K562 (cell line): ENCODE measurements around the gene CDKN2B-AS1. TPM values are rescaled to one million over a fixed set of nuclear protein-coding genes. Genes with fewer than 3 reads are reported as not detected.

ENCODE experiments used
- ATAC-seq: fragments of 200-7000 bp; cut with Tn5 transposase; 3 replicates; pipeline ENCODE4 v1.9.1; 2020; ENCODE audit warnings: moderate library complexity
- BruUV-seq: library from RNA; stranded (reverse); fragments of 400-500 nt; replicated peaks from 2 replicates; lab custom pipeline; 2021; lab: Mats Ljungman, UMichigan
- CTCF ChIA-PET: fragments of 300-600 bp; formaldehyde crosslinking; extraction: SDS; loops from one replicate; lab custom pipeline; 2021; ENCODE audit warnings: low intra/inter-chr PET ratio; lab: Yijun Ruan, JAX
- POLR2A ChIA-PET: fragments of 300-600, 350-650 bp; sonication (Branson Sonifier 250); formaldehyde crosslinking; extraction: SDS; loops from one replicate; lab custom pipeline; 2021; ENCODE audit warnings: antibody characterized with exemption, inconsistent platforms; lab: Yijun Ruan, JAX
- DNase-seq, 4 experiments: peaks; one replicate each; pipeline versions ENCODE4 v3.0.0 to v3.0.0-alpha.2; 2011 to 2018; ENCODE audit warnings: low spot score in 3 of 4, mixed read lengths in 3 of 4; ENCODE audit errors: extremely low read depth in 1 of 4
- FAIRE-seq: peaks from 2 replicates; lab custom pipeline; 2011; peaks lifted over from hg19 to GRCh38; lab: Jason Lieb, UNC
- H2AFZ ChIP-seq: 2 replicates; pipeline ENCODE4 v1.6.0; 2011; ENCODE audit warnings: low read depth, low read length, control low read depth, inconsistent platforms
- H3K27ac ChIP-seq: fragments of 200-600 bp; 3 replicates; pipeline ENCODE4 v1.8.0; 2011; ENCODE audit warnings: low read depth, mild to moderate bottlenecking, control low read depth, inconsistent platforms, low read length, moderate library complexity, mixed read lengths; ENCODE audit errors: extremely low read depth
- H3K27me3 ChIP-seq, 2 experiments: fragments of 300-600 bp in 1 of 2; 2 replicates in 1 of 2; 3 replicates in 1 of 2; pipeline versions ENCODE4 v1.6.0 to v1.8.0; 2011; ENCODE audit warnings: inconsistent platforms in 2 of 2, low read length in 2 of 2, mild to moderate bottlenecking in 1 of 2, mixed read lengths in 1 of 2, moderate library complexity in 1 of 2; ENCODE audit not compliant: control insufficient read depth in 2 of 2, insufficient read depth in 2 of 2
- H3K36me3 ChIP-seq: fragments of 300-600 bp; 3 replicates; pipeline ENCODE4 v1.8.0; 2011; ENCODE audit warnings: mild to moderate bottlenecking, low read length, inconsistent platforms; ENCODE audit not compliant: control insufficient read depth, insufficient read depth
- H3K4me1 ChIP-seq, 2 experiments: fragments of 200-600 bp in 1 of 2; replicated peaks in 1 of 2; 2 replicates in 1 of 2; 3 replicates in 1 of 2; pipeline versions ENCODE4 v1.5.1 to v1.8.0; 2011; ENCODE audit warnings: inconsistent platforms in 2 of 2, low read length in 2 of 2, mild to moderate bottlenecking in 1 of 2, mixed read lengths in 1 of 2, moderate library complexity in 1 of 2; ENCODE audit not compliant: control insufficient read depth in 2 of 2, insufficient read depth in 2 of 2
- H3K4me2 ChIP-seq: 2 replicates; pipeline ENCODE4 v1.6.1; 2011; ENCODE audit warnings: low read length, control low read depth, inconsistent platforms, mixed read lengths; ENCODE audit not compliant: insufficient read depth
- H3K4me3 ChIP-seq: fragments of 200-600 bp; sonication (generic), shearing (Covaris generic); 2 replicates; pipeline ENCODE4 v1.5.1; 2016; ENCODE audit warnings: control low read depth, inconsistent platforms
- H3K79me2 ChIP-seq: fragments of 200-600 bp; 3 replicates; pipeline ENCODE4 v1.8.0; 2011; ENCODE audit warnings: low read length, inconsistent platforms; ENCODE audit not compliant: control insufficient read depth, insufficient read depth
- H3K9ac ChIP-seq, 2 experiments: 2 replicates each; pipeline versions ENCODE4 v1.6.0 to v1.6.1; 2011; ENCODE audit warnings: low read depth in 2 of 2, low read length in 2 of 2, control low read depth in 1 of 2, inconsistent platforms in 1 of 2, mild to moderate bottlenecking in 1 of 2, mixed read lengths in 1 of 2; ENCODE audit not compliant: insufficient read depth in 1 of 2
- H3K9me1 ChIP-seq: one replicate; pipeline ENCODE4 v1.6.0; 2011; ENCODE audit warnings: inconsistent platforms, mild to moderate bottlenecking, low read length, moderate library complexity; ENCODE audit not compliant: control insufficient read depth, insufficient read depth
- H3K9me3 ChIP-seq: replicated peaks from 2 replicates; pipeline ENCODE4 v1.5.1; 2011; ENCODE audit warnings: low read depth, low read length, inconsistent platforms; ENCODE audit not compliant: control insufficient read depth, insufficient read depth
- H4K20me1 ChIP-seq: replicated peaks from 2 replicates; pipeline ENCODE4 v1.6.1; 2011; ENCODE audit warnings: low read length, inconsistent platforms, mixed read lengths; ENCODE audit not compliant: control insufficient read depth, insufficient read depth
- FOXM1 ChIP-seq, 2 experiments: fragments of 450-650 bp in 1 of 2; sonication (generic) in 1 of 2; formaldehyde crosslinking in 1 of 2; IDR thresholded peaks; 2 replicates each; pipeline versions ENCODE4 v1.6.1 to v1.9.0; 2017 to 2022; ENCODE audit warnings: low read depth in 2 of 2, mild to moderate bottlenecking in 2 of 2, missing genetic modification reagents in 1 of 2, moderate library complexity in 1 of 2
- HBP1 ChIP-seq: fragments of 450-650 bp; formaldehyde crosslinking; IDR thresholded peaks from 2 replicates; pipeline ENCODE4 v1.4.0; 2022; ENCODE audit warnings: missing genetic modification characterization
- HNRNPLL ChIP-seq: fragments of 200-400 bp; formaldehyde crosslinking; IDR thresholded peaks from 2 replicates; pipeline ENCODE4 v1.6.1; 2017; ENCODE audit warnings: low read length, low read depth, mild to moderate bottlenecking; ENCODE audit not compliant: poor library complexity, severe bottlenecking
- NCOA6 ChIP-seq: fragments of 450-650 bp; IDR thresholded peaks from 2 replicates; pipeline ENCODE4 v1.6.1; 2017; ENCODE audit warnings: mild to moderate bottlenecking
- POLR2H ChIP-seq: IDR thresholded peaks from 2 replicates; pipeline ENCODE4 v1.6.1; 2016; ENCODE audit warnings: missing genetic modification characterization, low read depth, mild to moderate bottlenecking, control low read depth, missing compliant biosample characterization, moderate library complexity
- SMARCC2 ChIP-seq: fragments of 450-650 bp; IDR thresholded peaks from 2 replicates; pipeline ENCODE4 v1.6.1; 2017; ENCODE audit warnings: antibody characterized with exemption, moderate library complexity, mild to moderate bottlenecking, low read depth
- SREBF2 ChIP-seq: sonication (generic); formaldehyde crosslinking; IDR thresholded peaks from 2 replicates; pipeline ENCODE4 v1.4.0; 2020; ENCODE audit warnings: mild to moderate bottlenecking, missing genetic modification reagents
- STAT6 ChIP-seq: sonication (generic); formaldehyde crosslinking; IDR thresholded peaks from 2 replicates; pipeline ENCODE4 v1.8.1; 2023; ENCODE audit warnings: mild to moderate bottlenecking, missing genetic modification reagents
- ZBTB9 ChIP-seq: fragments of 450-650 bp; formaldehyde crosslinking; IDR thresholded peaks from 2 replicates; pipeline ENCODE4 v1.4.0; 2020; ENCODE audit warnings: mild to moderate bottlenecking, moderate library complexity
- ZNF785 ChIP-seq: fragments of 250-450 bp; sonication (Bioruptor Pico); IDR thresholded peaks from 2 replicates; pipeline ENCODE4 v1.4.0; 2020; ENCODE audit warnings: mild to moderate bottlenecking
- WGBS: fragments of 100-300 bp; shearing (Covaris generic); methylation state at CpG from one replicate; pipeline ENCODE4 v1.1.6; 2016; ENCODE audit warnings: low coverage, mixed read lengths; ENCODE audit not compliant: insufficient coverage; ENCODE audit errors: missing lambda C conversion rate; 5-methylcytosine and 5-hydroxymethylcytosine counted together
- in situ Hi-C: fragments of 300-500 bp; cut with MboI; formaldehyde crosslinking; loops from 4 replicates; pipeline ENCODE4 v1.15.0; 2018; ENCODE audit warnings: inconsistent platforms, mixed read lengths
- intact Hi-C: fragments of 100-400 bp; cut with micrococcal nuclease; formaldehyde crosslinking; loops from 2 replicates; pipeline ENCODE4 v1.14.2; 2022
- polyA plus RNA-seq, 8 experiments: library from polyadenylated mRNA; depleted of rRNA in 4 of 8; stranded (reverse) in 5 of 8; unstranded in 3 of 8; fragments of >200 nt; fragmentation: Nextera tagmentation in 2 of 8; fragmentation: Illumina TruSeq in 1 of 8; extraction: Ambion mirVana in 2 of 8; extraction: Trizol in 1 of 8; gene quantifications; 2 replicates each; pipeline versions ENCODE4 v1.2.1 to v1.2.3, GENCODE V29; 2011 to 2014; ENCODE audit warnings: inconsistent platforms in 1 of 8, missing spikeins in 1 of 8
- total RNA-seq, 7 experiments: library from RNA; depleted of rRNA in 6 of 7; stranded (reverse); fragments of >200 nt in 6 of 7; fragmentation: Illumina TruSeq in 2 of 7; extraction: Trizol in 2 of 7; gene quantifications; 2 replicates each; pipeline versions ENCODE4 v1.2.1 to v1.2.3, GENCODE V29; 2011 to 2021; ENCODE audit warnings: low replicate concordance in 1 of 7

CDKN2B-AS1 gene
- total and polyA plus RNA-seq, 9 of the 15 experiments (the other 6 are each of a cell fraction or from before 2014, with no cell fraction given), result not detected

GRCh38 chr9:21997480-21997879 is 2.9 kb downstream of the CDKN2B-AS1 start:
- Histone ChIP-seq H4K20me1 (no peaks in the 10 kb centered on the region), H3K27ac (no peak overlapping the region), H3K9ac (no peak overlapping the region), H3K4me3 (no peak overlapping the region), H3K36me3 (no peaks in the 10 kb centered on the region), H3K27me3 (no peaks in the 10 kb centered on the region), H2AFZ (no peak overlapping the region), H3K4me1 (no peaks in the 10 kb centered on the region), H3K9me3 (no peaks in the 10 kb centered on the region), H3K9me1 (no peaks in the 10 kb centered on the region), H3K79me2 (no peaks in the 10 kb centered on the region), H3K4me2 (no peak overlapping the region)
- in situ Hi-C loops (no loop called here), intact Hi-C loops (no loop called here)
- CTCF ChIA-PET, result no interaction called here
- DNase-seq, result no peak
- WGBS, result no CpG with 5 or more reads among the region's 1 CpG
- POLR2A ChIA-PET, result no interaction called here
- TF ChIP-seq SMARCC2 (no peak), HNRNPLL (no peak), STAT6 (CRISPR knock-in tag) (no peak), ZBTB9 (CRISPR knock-in tag) (no peak), SREBF2 (CRISPR knock-in tag) (no peak), POLR2H (tag) (no peak), NCOA6 (no peak), FOXM1 (IDR thresholded peaks at IDR 0.05; ENCODE audit: low read depth) (no peak), FOXM1 (CRISPR knock-in tag; IDR thresholded peaks at IDR 0.05; ENCODE audit: low read depth) (no peak), ZNF785 (CRISPR knock-in tag) (no peak), HBP1 (CRISPR knock-in tag) (no peak)
- no peak for ATAC-seq
- no TSS peak for BruUV-seq
- FAIRE-seq, result no peak
